WTC11 (cell line): ENCODE results near the gene COL27A1. TPM values are rescaled to one million over a fixed set of nuclear protein-coding genes. Genes with fewer than 3 reads are reported as not detected.

Source experiments
- ATAC-seq: fragments of 200-7000 bp; cut with Tn5 transposase; 2 replicates; pipeline ENCODE4 v1.10.0; 2021; ENCODE audit warnings: mild to moderate bottlenecking, moderate library complexity
- CTCF ChIA-PET: fragments of 300-600 bp; sonication (Branson Sonifier 250); formaldehyde crosslinking; loops from one replicate; lab custom pipeline; 2021; ENCODE audit warnings: antibody characterized with exemption; lab: Charles Lee
- POLR2A ChIA-PET: fragments of 350-600 bp; sonication (Branson Sonifier 250); formaldehyde crosslinking; loops from one replicate; lab custom pipeline; 2021; ENCODE audit warnings: antibody characterized with exemption; lab: Charles Lee
- DNase-seq: peaks from one replicate; pipeline ENCODE4 v3.0.0; 2021; ENCODE audit warnings: low spot score
- H3K27ac Mint-ChIP-seq: 2 replicates; pipeline ENCODE4 v1.8.0; 2021; ENCODE audit warnings: mixed read lengths
- H3K27me3 Mint-ChIP-seq: 2 replicates; pipeline ENCODE4 v1.8.0; 2021; ENCODE audit warnings: low read depth, mild to moderate bottlenecking, moderate library complexity, mixed read lengths
- H3K36me3 Mint-ChIP-seq: 2 replicates; pipeline ENCODE4 v1.8.0; 2021; ENCODE audit warnings: mixed read lengths
- H3K4me1 Mint-ChIP-seq: 2 replicates; pipeline ENCODE4 v1.8.0; 2022; ENCODE audit warnings: mixed read lengths
- H3K4me3 Mint-ChIP-seq: 2 replicates; pipeline ENCODE4 v1.8.0; 2021; ENCODE audit warnings: mild to moderate bottlenecking, moderate library complexity, mixed read lengths
- H3K9me3 Mint-ChIP-seq: 2 replicates; pipeline ENCODE4 v1.8.0; 2021; ENCODE audit warnings: mixed read lengths
- AFF4 ChIP-seq: sonication (generic); formaldehyde crosslinking; IDR thresholded peaks from 2 replicates; pipeline ENCODE4 v1.8.1; 2023; ENCODE audit warnings: mild to moderate bottlenecking, missing genetic modification reagents, borderline replicate concordance
- ATF1 ChIP-seq: sonication (generic); formaldehyde crosslinking; IDR thresholded peaks from 2 replicates; pipeline ENCODE4 v1.8.1; 2023; ENCODE audit warnings: mild to moderate bottlenecking, moderate library complexity, missing genetic modification reagents
- E2F4 ChIP-seq: sonication (generic); formaldehyde crosslinking; IDR thresholded peaks from 2 replicates; pipeline ENCODE4 v1.8.1; 2022; ENCODE audit warnings: low read depth, mild to moderate bottlenecking, moderate library complexity, missing genetic modification reagents, borderline replicate concordance
- ERG ChIP-seq: fragments of 250-450 bp; sonication (Bioruptor Pico); IDR thresholded peaks from 2 replicates; pipeline ENCODE4 v1.8.0; 2021; ENCODE audit warnings: mild to moderate bottlenecking
- HMGXB4 ChIP-seq: sonication (generic); formaldehyde crosslinking; IDR thresholded peaks from 2 replicates; pipeline ENCODE4 v1.8.1; 2023; ENCODE audit warnings: mild to moderate bottlenecking, moderate library complexity, missing genetic modification reagents
- IRF1 ChIP-seq: sonication (generic); formaldehyde crosslinking; IDR thresholded peaks from 2 replicates; pipeline ENCODE4 v1.8.0; 2023; ENCODE audit warnings: missing genetic modification reagents
- JAZF1 ChIP-seq: fragments of 250-450 bp; sonication (Bioruptor Pico); IDR thresholded peaks from 2 replicates; pipeline ENCODE4 v1.9.0; 2021; ENCODE audit warnings: moderate library complexity, mild to moderate bottlenecking, inconsistent platforms
- JUN ChIP-seq: sonication (generic); formaldehyde crosslinking; IDR thresholded peaks from 2 replicates; pipeline ENCODE4 v1.8.0; 2023; ENCODE audit warnings: mild to moderate bottlenecking, missing genetic modification reagents
- MYBL2 ChIP-seq: sonication (generic); formaldehyde crosslinking; IDR thresholded peaks from 2 replicates; pipeline ENCODE4 v1.8.1; 2023; ENCODE audit warnings: mild to moderate bottlenecking, moderate library complexity, missing genetic modification reagents
- NFATC4 ChIP-seq: fragments of 250-450 bp; sonication (Bioruptor Pico); IDR thresholded peaks from 2 replicates; pipeline ENCODE4 v1.9.0; 2021; ENCODE audit warnings: mild to moderate bottlenecking
- NR1H2 ChIP-seq: sonication (generic); formaldehyde crosslinking; IDR thresholded peaks from 2 replicates; pipeline ENCODE4 v1.9.0; 2021; ENCODE audit warnings: mild to moderate bottlenecking, moderate library complexity, missing genetic modification reagents
- NR2C2 ChIP-seq: sonication (generic); formaldehyde crosslinking; IDR thresholded peaks from 2 replicates; pipeline ENCODE4 v1.8.0; 2022; ENCODE audit warnings: mild to moderate bottlenecking, missing genetic modification reagents
- RELA ChIP-seq: sonication (generic); formaldehyde crosslinking; IDR thresholded peaks from 2 replicates; pipeline ENCODE4 v1.8.1; 2022; ENCODE audit warnings: missing genetic modification reagents, mild to moderate bottlenecking, borderline replicate concordance
- RORB ChIP-seq: fragments of 250-450 bp; sonication (Bioruptor Pico); IDR thresholded peaks from 2 replicates; pipeline ENCODE4 v1.9.0; 2021; ENCODE audit warnings: mild to moderate bottlenecking
- USF1 ChIP-seq: sonication (generic); formaldehyde crosslinking; IDR thresholded peaks from 2 replicates; pipeline ENCODE4 v1.8.0; 2022; ENCODE audit warnings: mild to moderate bottlenecking, missing genetic modification reagents
- ZMAT4 ChIP-seq: fragments of 250-450 bp; sonication (Bioruptor Pico); IDR thresholded peaks from 2 replicates; pipeline ENCODE4 v1.9.0; 2021; ENCODE audit warnings: mild to moderate bottlenecking
- ZNF138 ChIP-seq: sonication (generic); formaldehyde crosslinking; conservative IDR thresholded peaks from 2 replicates; pipeline ENCODE4 v1.8.1; 2022; ENCODE audit warnings: mild to moderate bottlenecking, moderate library complexity, missing genetic modification reagents
- ZNF219 ChIP-seq: sonication (generic); formaldehyde crosslinking; IDR thresholded peaks from 2 replicates; pipeline ENCODE4 v1.8.0; 2023; ENCODE audit warnings: missing genetic modification reagents, mild to moderate bottlenecking, borderline replicate concordance
- ZNF232 ChIP-seq: sonication (generic); formaldehyde crosslinking; IDR thresholded peaks from 2 replicates; pipeline ENCODE4 v1.8.0; 2022; ENCODE audit warnings: mild to moderate bottlenecking, missing genetic modification reagents
- ZNF532 ChIP-seq: fragments of 250-450 bp; sonication (Bioruptor Pico); IDR thresholded peaks from 2 replicates; pipeline ENCODE4 v1.9.0; 2021; ENCODE audit warnings: mild to moderate bottlenecking, borderline replicate concordance
- ZNF671 ChIP-seq: fragments of 250-450 bp; sonication (Bioruptor Pico); IDR thresholded peaks from 2 replicates; pipeline ENCODE4 v1.8.0; 2021; ENCODE audit warnings: mild to moderate bottlenecking
- total RNA-seq: library from RNA; stranded (reverse); gene quantifications from 3 replicates; pipeline ENCODE4 v1.2.3, GENCODE V29; 2021

The COL27A1 gene
- total RNA-seq, 1 experiment from 2014 or later: 47.5 TPM

- no peak for TF ChIP-seq NR1H2
- no peak for TF ChIP-seq ZNF671 (CRISPR knock-in tag)
- TF ChIP-seq NFATC4 (CRISPR knock-in tag): no peak
- TF ChIP-seq, all 79 proteins: peak for 0
Observed at GRCh38 chr9:114237247-114237646, 81.9 kb downstream of the COL27A1 start (continued).

- H3K27ac Mint-ChIP-seq: no peak overlapping the region
- peaks cover 8% of the 10 kb centered on the region; the same call in 1 of the 2 replicates for H3K36me3 Mint-ChIP-seq
- ChIA-PET CTCF (interaction anchor here (0.5 to 1.5 kb wide), 5 partner anchors 27 to 187 kb away, joined by 3 to 21 read pairs (median 4); no protein-coding TSS in a partner anchor), POLR2A (no interaction called here)
- no peak for DNase-seq
- no peak overlapping the region for H3K4me3 Mint-ChIP-seq
- no peaks in the 10 kb centered on the region for H3K27me3 Mint-ChIP-seq
- TF ChIP-seq E2F4 (no peak), ZNF219 (CRISPR knock-in tag) (no peak), ZMAT4 (CRISPR knock-in tag) (no peak), AFF4 (CRISPR knock-in tag) (no peak), ATF1 (CRISPR knock-in tag) (no peak), ERG (CRISPR knock-in tag) (no peak), RELA (CRISPR knock-in tag) (no peak), NR2C2 (CRISPR knock-in tag) (no peak), RORB (no peak), USF1 (no peak), ZNF232 (CRISPR knock-in tag) (no peak), JUN (no peak), IRF1 (CRISPR knock-in tag) (no peak), ZNF532 (CRISPR knock-in tag) (no peak), ZNF138 (CRISPR knock-in tag) (no peak), MYBL2 (CRISPR knock-in tag) (no peak), HMGXB4 (CRISPR knock-in tag) (no peak), JAZF1 (no peak)
- ATAC-seq: no peak
- no peaks in the 10 kb centered on the region for H3K9me3 Mint-ChIP-seq
- H3K4me1 Mint-ChIP-seq: no peaks in the 10 kb centered on the region
Observed at GRCh38 chr9:114237781-114238180, 82.4 kb downstream of the COL27A1 start.
